GM15510 (cell line): ENCODE measurements around the gene RGS9.

Experiments
- POLR2A ChIP-seq: IDR thresholded peaks from 3 replicates; pipeline ENCODE4 v1.6.1; 2011; ENCODE audit warnings: borderline replicate concordance; ENCODE audit not compliant: insufficient read length; ENCODE audit errors: extremely low read depth

RGS9 gene

DNA sequence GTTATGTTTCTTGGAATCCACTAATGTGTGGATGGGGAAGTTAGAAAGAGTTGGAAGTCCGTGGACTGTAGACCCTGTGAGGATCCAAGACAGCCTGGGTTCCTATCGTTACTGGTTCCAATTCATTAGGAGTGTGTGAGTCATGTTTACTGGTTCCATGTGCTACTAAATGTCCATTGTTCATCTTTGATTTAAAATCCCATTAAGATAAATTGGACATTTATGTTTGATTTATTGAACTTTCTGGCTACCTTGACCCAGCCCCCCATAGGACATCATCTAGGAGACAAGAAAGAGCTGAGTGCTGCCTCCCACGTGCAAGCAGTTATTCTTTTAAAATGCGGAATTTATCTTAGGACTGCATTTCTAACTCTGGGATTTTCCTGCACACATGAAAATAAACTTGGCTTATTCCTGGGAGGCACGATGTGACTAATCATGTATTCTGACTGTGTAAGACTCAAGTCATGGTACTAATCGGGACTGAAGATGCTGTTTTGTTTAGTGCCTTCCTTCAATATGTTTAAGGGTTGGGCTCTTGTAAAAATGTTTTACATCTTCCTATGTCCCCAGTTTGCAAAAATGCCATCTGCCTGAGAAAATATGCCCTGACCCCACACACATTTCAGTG is 53.4 kb downstream of the RGS9 start:
- no peak for TF ChIP-seq POLR2A

GRCh38 chr17:65191811-65192740 is 54.9 kb downstream of the RGS9 start:
- no peak for TF ChIP-seq POLR2A

DNA sequence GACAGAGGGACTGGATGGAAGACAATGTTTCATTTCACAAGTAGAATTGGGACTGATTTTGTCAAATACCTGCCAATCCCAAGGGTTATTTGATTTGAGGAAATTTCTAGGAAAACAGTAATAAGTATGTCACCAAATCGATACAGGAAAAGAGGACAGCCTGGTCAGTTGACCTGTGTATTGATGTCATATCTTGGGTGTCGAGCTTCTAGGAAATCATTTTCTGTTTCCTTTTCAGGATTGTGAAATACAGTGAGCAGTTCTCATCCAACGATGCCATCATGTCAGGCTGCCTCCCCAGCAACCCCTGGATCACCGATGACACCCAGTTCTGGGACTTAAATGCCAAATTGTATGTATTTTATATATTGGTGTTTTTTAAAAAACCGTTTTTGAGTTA is 56.1 kb downstream of the RGS9 start:
- no peak for TF ChIP-seq POLR2A

- TF ChIP-seq POLR2A: no peak
These were observed 56.6 kb downstream of the RGS9 start for GRCh38 chr17:65193716-65194293.

DNA sequence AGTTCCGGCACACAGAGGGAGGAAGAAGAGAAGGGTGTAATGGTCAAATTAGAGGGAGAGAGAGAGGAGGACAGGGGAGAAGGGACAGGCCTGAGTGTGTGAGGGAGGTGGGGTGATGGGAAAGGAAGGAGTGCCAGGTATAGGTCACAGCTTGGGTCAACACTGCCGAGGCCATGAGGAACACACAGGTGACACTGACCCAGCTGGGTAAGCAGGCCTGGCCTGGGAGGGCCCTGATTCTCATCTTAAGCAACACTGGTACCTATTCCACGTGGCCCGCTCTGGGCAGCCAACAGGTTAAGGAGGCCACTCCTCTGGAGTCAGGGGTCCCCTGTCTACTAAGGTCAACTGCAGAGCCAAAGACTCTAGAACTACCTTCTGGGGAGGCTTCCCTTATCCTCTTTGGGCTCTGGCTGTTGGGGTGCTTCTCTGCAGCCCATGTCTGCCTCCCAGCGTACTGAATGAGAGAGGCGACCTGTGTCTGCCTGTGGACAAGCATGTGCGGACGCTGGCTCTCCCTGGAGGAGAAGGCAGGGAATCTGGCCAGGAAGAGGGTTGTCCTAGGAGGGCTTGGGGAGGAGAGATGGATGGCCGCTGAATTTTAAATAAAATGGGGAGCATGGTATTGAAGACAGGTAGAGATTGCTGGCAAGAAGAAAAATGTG is 57.6 kb downstream of the RGS9 start:
- no peak for TF ChIP-seq POLR2A

DNA sequence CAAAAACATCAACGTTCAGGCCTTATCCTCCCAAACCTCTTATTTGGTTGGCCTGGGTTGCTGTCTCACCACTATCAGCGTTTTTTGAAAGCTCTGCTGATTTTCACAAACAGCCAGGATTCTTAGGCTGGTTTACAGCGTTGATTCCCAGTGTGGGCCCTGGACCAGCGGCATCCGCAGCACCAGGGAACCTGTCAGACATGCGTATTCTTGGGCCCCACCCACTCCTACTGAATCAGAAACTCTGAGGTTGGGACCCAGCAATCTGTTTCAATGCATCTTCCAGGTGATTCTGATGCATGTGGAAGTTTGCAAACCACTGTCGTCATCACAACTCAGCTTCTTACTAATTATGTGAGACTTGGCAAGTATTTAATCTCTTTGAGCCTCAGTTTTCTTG is 58.5 kb downstream of the RGS9 start:
- no peak for TF ChIP-seq POLR2A

GRCh38 chr17:65196617-65197016 is 59.4 kb downstream of the RGS9 start:
- no peak for TF ChIP-seq POLR2A

DNA sequence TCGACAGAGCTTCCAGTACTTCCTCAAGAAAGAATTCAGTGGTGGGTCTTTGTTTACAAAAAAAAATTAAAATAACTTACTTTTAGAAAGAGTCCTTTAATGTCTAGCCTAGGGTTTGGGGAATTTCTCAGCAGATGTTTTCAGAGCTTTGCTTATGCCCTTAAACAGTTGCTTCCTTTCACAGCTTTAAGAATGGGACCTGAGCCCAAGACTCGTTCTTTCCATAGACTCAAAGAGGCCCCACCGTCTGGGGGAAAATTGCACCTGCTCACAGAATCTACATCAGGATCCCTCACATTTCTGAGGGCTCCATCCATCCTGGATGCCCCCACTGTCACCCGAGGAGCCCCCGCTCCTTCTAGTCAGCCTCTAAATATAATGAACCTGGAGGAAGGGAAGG is 60.0 kb downstream of the RGS9 start:
- TF ChIP-seq POLR2A: no peak

- no peak for TF ChIP-seq POLR2A
These were observed 61.6 kb downstream of the RGS9 start for GRCh38 chr17:65198653-65199382.

GRCh38 chr17:65201331-65201730 is 64.2 kb downstream of the RGS9 start:
- TF ChIP-seq POLR2A: no peak

DNA sequence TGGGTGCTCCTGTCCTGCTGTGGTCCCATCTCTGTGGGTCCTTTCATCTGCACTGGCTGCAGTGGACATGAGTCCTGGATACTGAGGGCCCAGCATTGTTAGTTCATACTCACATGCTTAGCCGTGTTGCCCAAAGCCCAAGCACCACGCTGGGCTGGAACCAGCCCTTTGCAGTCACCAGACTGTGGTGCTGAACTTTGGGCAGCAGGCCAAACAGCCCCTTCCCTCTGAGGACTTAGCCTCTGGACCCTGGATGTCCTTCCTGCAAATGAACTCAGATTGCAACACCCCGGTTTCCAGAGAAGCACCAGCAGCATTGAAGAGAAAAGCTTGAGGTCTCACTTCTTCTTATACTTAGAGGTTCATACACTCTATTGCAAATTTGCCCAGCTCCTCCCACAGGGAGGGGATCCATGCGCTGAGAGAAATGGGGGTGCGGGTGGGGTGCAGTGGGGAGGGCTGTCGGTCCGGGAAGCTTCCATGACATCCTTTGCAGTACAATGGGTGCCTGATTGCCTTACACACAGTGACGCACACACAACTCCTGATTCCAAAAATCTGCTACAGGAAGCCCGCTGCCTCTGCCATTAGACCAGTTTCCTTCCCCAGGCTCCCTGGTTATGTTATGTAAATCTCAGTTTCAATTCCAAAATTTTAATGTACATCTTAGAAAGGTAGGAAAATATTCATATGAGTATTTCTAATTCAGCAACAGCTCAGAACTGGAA is 65.8 kb downstream of the RGS9 start:
- TF ChIP-seq POLR2A: no peak

DNA sequence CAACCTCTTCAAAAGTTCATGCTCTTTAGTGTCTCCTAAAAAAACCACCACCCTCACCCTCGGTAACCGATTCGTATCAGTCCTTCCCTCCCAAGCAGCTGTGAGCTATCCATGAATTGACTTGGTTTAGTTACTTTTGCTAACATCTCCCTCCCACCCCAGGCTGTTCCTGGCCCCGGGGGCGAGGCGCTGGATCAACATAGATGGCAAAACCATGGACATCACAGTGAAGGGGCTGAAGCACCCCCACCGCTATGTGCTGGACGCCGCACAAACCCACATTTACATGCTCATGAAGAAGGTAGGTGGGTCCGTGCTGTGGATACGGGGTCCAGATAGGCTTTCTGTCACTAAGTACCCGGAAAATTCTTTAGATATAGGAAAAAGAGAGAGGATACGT is 66.8 kb downstream of the RGS9 start:
- TF ChIP-seq POLR2A: no peak

DNA sequence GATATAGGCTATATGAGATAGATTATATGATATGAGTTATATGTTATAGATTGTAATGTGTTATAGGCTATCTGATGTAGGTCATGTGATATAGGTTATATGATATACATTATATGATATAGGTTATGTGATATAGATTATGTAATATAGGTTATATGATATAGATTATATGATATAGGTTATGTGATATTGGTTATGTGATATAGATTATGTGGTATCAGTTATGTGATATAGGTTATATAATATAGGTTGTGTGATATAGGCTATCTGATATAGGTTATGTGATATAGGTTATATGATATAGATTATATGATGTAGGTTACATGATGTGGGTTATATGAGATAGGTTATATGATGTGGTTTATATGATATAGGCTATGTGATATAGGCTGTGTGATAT is 68.5 kb downstream of the RGS9 start:
- no peak for TF ChIP-seq POLR2A

DNA sequence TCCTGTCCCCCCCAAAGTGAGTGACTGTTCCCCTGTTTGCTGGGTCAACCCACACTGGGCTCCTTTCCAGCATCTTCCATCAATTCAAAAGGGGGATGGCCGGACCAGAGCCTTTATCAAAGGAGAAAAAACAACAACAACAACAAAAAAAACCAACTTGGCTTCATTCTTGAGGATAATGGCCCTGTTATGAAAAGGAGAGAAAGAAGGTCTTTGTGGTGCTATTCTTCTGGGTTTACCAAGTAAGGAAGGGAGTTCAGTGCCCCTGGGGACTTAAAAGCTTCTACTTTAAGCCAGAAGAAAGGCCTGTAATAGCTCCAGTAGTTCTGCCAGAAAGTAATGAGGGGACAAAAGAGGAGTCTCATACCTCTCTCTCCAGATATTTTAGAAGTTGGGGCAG is 71.5 kb downstream of the RGS9 start:
- TF ChIP-seq POLR2A: no peak
